GM10266 (cell line): ENCODE results near the gene PLEKHA6.

Source experiments
- DNase-seq: peaks from one replicate; pipeline ENCODE4 v3.0.0; 2012; ENCODE audit errors: extremely low spot score
- CTCF ChIP-seq: IDR thresholded peaks from 2 replicates; pipeline ENCODE4 v1.5.1; 2012; ENCODE audit warnings: mild to moderate bottlenecking, low read depth; ENCODE audit not compliant: control insufficient read depth, insufficient read depth; ENCODE audit errors: missing control alignments

PLEKHA6 gene

GRCh38 chr1:204353213-204353910 lies 6.4 kb downstream of the PLEKHA6 start:
- TF ChIP-seq CTCF = no peak
- no peak for DNase-seq

GRCh38 chr1:204350857-204351573 lies 8.7 kb downstream of the PLEKHA6 start:
- TF ChIP-seq CTCF = no peak
- DNase-seq = no peak

GRCh38 chr1:204350312-204350711 lies 9.4 kb downstream of the PLEKHA6 start:
- no peak for DNase-seq
- no peak for TF ChIP-seq CTCF

- TF ChIP-seq CTCF = no peak
- no peak for DNase-seq
Observed at GRCh38 chr1:204349602-204350001, 10.1 kb downstream of the PLEKHA6 start.

- no peak for TF ChIP-seq CTCF
Observed at GRCh38 chr1:204348722-204349121, 11.0 kb downstream of the PLEKHA6 start.

GRCh38 chr1:204348242-204348641 lies 11.5 kb downstream of the PLEKHA6 start:
- TF ChIP-seq CTCF = no peak

More at GRCh38 chr1:204348722-204349121, 11.0 kb downstream of the PLEKHA6 start:
- DNase-seq = no peak

More at GRCh38 chr1:204348242-204348641, 11.5 kb downstream of the PLEKHA6 start:
- no peak for DNase-seq
